ENCODE measurements around the gene MAP4K1. TPM values are rescaled to one million over a fixed set of nuclear protein-coding genes. Genes with fewer than 3 reads are reported as not detected.

MAP4K1 gene
- total RNA-seq = 2.7 TPM

GRCh38 chr19:38617764-38618589 is at the start of gene MAP4K1:
Gene MAP4K1 (minus strand): TSS chr19:38617953. CDS start chr19:38617895, 58 bp downstream.

DNA sequence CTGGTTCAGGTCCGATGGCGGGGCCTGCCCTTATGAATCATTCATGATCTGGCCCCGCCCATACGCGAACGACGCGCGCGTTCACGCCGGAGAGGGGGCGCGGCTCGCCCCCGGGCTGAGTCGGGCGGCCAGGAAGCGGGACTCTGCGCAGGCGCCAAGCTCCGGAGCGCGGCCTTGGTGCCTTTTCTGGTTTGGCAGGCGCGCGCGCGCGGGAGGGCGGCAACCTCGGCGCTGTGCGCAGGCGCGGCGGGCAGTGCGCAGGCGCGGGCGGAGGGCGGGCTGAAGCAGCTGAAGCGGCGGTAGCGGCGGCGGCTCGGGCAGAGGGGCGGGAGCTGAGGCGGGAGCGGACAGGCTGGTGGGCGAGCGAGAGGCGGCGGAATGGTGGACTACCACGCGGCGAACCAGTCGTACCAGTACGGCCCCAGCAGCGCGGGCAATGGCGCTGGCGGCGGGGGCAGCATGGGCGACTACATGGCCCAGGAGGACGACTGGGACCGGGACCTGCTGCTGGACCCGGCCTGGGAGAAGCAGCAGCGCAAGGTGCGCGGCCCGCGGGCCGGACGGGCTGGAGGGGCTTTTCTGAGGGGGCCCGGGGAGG is 29.7 kb upstream of the MAP4K1 start, which contains the start of gene ACTN4:
Gene ACTN4, plus strand, starts transcription at position 282 of the 598 bp plus-strand sequence. Its CDS starts 97 bp downstream, at position 379.

GRCh38 chr19:38618590-38619360 is 1.0 kb upstream of the MAP4K1 start, which contains the start of gene EIF3K:
Gene EIF3K (plus strand): TSS chr19:38619188. CDS start chr19:38619269, 81 bp downstream.

Other genes starting within 250 kb of the MAP4K1 start
- gene PSMD8, start 243.4 kb downstream of the MAP4K1 start, total RNA-seq = 214 TPM
- 0.18 TPM for gene GGN, start 229.9 kb downstream of the MAP4K1 start, total RNA-seq
- gene SPRED3, start 229.3 kb downstream of the MAP4K1 start, total RNA-seq = 0.23 TPM
- gene FAM98C, start 214.9 kb downstream of the MAP4K1 start, total RNA-seq = 13.9 TPM
- gene RASGRP4, start 191.7 kb downstream of the MAP4K1 start, total RNA-seq = 2.7 TPM
- 107 TPM for gene RYR1, start 184.3 kb downstream of the MAP4K1 start, total RNA-seq
- gene EIF3K, start 1.2 kb upstream of the MAP4K1 start, total RNA-seq = 268 TPM
- 294 TPM for gene ACTN4, start 29.7 kb upstream of the MAP4K1 start, total RNA-seq
- gene CAPN12, start 126.5 kb upstream of the MAP4K1 start, total RNA-seq = 12.4 TPM
- not detected for gene LGALS7, start 155.6 kb upstream of the MAP4K1 start, total RNA-seq
- 1.2 TPM for gene LGALS7B, start 171.2 kb upstream of the MAP4K1 start, total RNA-seq
- gene LGALS4, start 195.0 kb upstream of the MAP4K1 start, total RNA-seq = 0.53 TPM
- gene ECH1, start 213.8 kb upstream of the MAP4K1 start, total RNA-seq = 96.1 TPM
- 311 TPM for gene HNRNPL, start 232.0 kb upstream of the MAP4K1 start, total RNA-seq

All from metanephros (tissue), 1 donor.